ENCODE results near the gene OR2T10. TPM values are rescaled to one million over a fixed set of nuclear protein-coding genes. Genes with fewer than 3 reads are reported as not detected.
"Not testable (repeated sequence)": the region's sequence is repeated elsewhere in the genome, so short reads cannot be mapped to it uniquely, and the experiment has no call there.

OR2T10 gene
- total and polyA plus RNA-seq, 2 of the 4 experiments (the other 2 are of a cell fraction) = not detected

GRCh38 chr1:248639652-248640051 lies 42.2 kb upstream of the OR2T10 start:
- H3K4me3 ChIP-seq (ENCODE audit: insufficient read depth, low read depth, low read length); H2AK5ac ChIP-seq (ENCODE audit: low read depth, low read length); intact Hi-C loops (cut with micrococcal nuclease); POLR2A ChIA-PET (ENCODE audit: unreplicated experiment); H2BK15ac ChIP-seq (ENCODE audit: low read depth, low read length); H2BK120ac ChIP-seq (ENCODE audit: low read depth, low read length); H3K27ac ChIP-seq (ENCODE audit: insufficient read depth, low read length); H3K36me3 ChIP-seq (ENCODE audit: control insufficient read depth, insufficient read depth, low read length); H3K4ac ChIP-seq (ENCODE audit: low read depth, low read length); H4K8ac ChIP-seq (ENCODE audit: low read depth in 2 of 2, low read length in 2 of 2); H2AFZ ChIP-seq (replicated peaks; ENCODE audit: low read length, poor library complexity); H3K27me3 ChIP-seq (ENCODE audit: control insufficient read depth, insufficient read depth, low read length); H3K14ac ChIP-seq (replicated peaks; ENCODE audit: low read depth, low read length); DNase-seq; H2BK5ac ChIP-seq (ENCODE audit: low read depth, low read length, poor library complexity, severe bottlenecking); H3K23ac ChIP-seq (ENCODE audit: low read depth, low read length); ATAC-seq (ENCODE audit: low read depth); H3K4me2 ChIP-seq (ENCODE audit: low read depth, low read length); H3K18ac ChIP-seq (ENCODE audit: low read depth, low read length); H3K4me1 ChIP-seq (ENCODE audit: control insufficient read depth, insufficient read depth, low read length); H2AK9ac ChIP-seq (replicated peaks; ENCODE audit: low read depth, low read length, poor library complexity); H3K9ac ChIP-seq (ENCODE audit: low read depth, low read length); BruUV-seq (replicated peaks); H3K56ac ChIP-seq (ENCODE audit: extremely low read depth, insufficient read depth, low read length); H3K79me1 ChIP-seq (ENCODE audit: low read depth in 1 of 2, low read length in 2 of 2); dilution Hi-C loops (cut with HindIII; ENCODE audit: low sequenced_read_pairs, unreplicated experiment); in situ Hi-C loops (cut with MboI; ENCODE audit: low sequenced_read_pairs); H2BK20ac ChIP-seq (ENCODE audit: low read depth, low read length); H3K9me3 ChIP-seq (ENCODE audit: control insufficient read depth, insufficient read depth, low read length); H4K91ac ChIP-seq (ENCODE audit: insufficient read depth, low read depth, low read length); CTCF ChIA-PET; H4K5ac ChIP-seq (ENCODE audit: low read depth, low read length); H3K9me1 ChIP-seq (ENCODE audit: insufficient read depth, low read length); H4K20me1 ChIP-seq (ENCODE audit: insufficient read depth, low read length): not testable (repeated sequence)
- WGBS, 2 experiments (ENCODE audit: extremely low coverage in 2 of 2, insufficient read length in 1 of 2) = no CpG with 5 or more reads among the region's 5 CpGs

- H2AFZ ChIP-seq (replicated peaks; ENCODE audit: low read length, poor library complexity); BruUV-seq (replicated peaks); H3K36me3 ChIP-seq (ENCODE audit: control insufficient read depth, insufficient read depth, low read length); H3K4ac ChIP-seq (ENCODE audit: low read depth, low read length); H3K4me2 ChIP-seq (ENCODE audit: low read depth, low read length); H4K91ac ChIP-seq (ENCODE audit: insufficient read depth, low read depth, low read length); H3K14ac ChIP-seq (replicated peaks; ENCODE audit: low read depth, low read length); H3K23ac ChIP-seq (ENCODE audit: low read depth, low read length); H4K20me1 ChIP-seq (ENCODE audit: insufficient read depth, low read length); H3K56ac ChIP-seq (ENCODE audit: extremely low read depth, insufficient read depth, low read length); dilution Hi-C loops (cut with HindIII; ENCODE audit: low sequenced_read_pairs, unreplicated experiment); H3K27me3 ChIP-seq (ENCODE audit: control insufficient read depth, insufficient read depth, low read length); H2BK15ac ChIP-seq (ENCODE audit: low read depth, low read length); H3K9me3 ChIP-seq (ENCODE audit: control insufficient read depth, insufficient read depth, low read length); H2BK5ac ChIP-seq (ENCODE audit: low read depth, low read length, poor library complexity, severe bottlenecking); H4K5ac ChIP-seq (ENCODE audit: low read depth, low read length); intact Hi-C loops (cut with micrococcal nuclease); H3K79me1 ChIP-seq (ENCODE audit: low read depth in 1 of 2, low read length in 2 of 2); CTCF ChIA-PET; POLR2A ChIA-PET (ENCODE audit: unreplicated experiment); H3K4me3 ChIP-seq (ENCODE audit: insufficient read depth, low read depth, low read length); H3K9me1 ChIP-seq (ENCODE audit: insufficient read depth, low read length); ATAC-seq (ENCODE audit: low read depth); H2AK9ac ChIP-seq (replicated peaks; ENCODE audit: low read depth, low read length, poor library complexity); DNase-seq; H2BK20ac ChIP-seq (ENCODE audit: low read depth, low read length); in situ Hi-C loops (cut with MboI; ENCODE audit: low sequenced_read_pairs); H3K4me1 ChIP-seq (ENCODE audit: control insufficient read depth, insufficient read depth, low read length); H2AK5ac ChIP-seq (ENCODE audit: low read depth, low read length); H3K18ac ChIP-seq (ENCODE audit: low read depth, low read length); H3K9ac ChIP-seq (ENCODE audit: low read depth, low read length); H3K27ac ChIP-seq (ENCODE audit: insufficient read depth, low read length); H2BK120ac ChIP-seq (ENCODE audit: low read depth, low read length); H4K8ac ChIP-seq (ENCODE audit: low read depth in 2 of 2, low read length in 2 of 2): not testable (repeated sequence)
- WGBS, 2 experiments (ENCODE audit: extremely low coverage in 2 of 2, insufficient read length in 1 of 2) = no CpG with 5 or more reads among the region's 5 CpGs
These were observed 39.1 kb upstream of the OR2T10 start for GRCh38 chr1:248636612-248637011.

Data from IMR-90 (cell line).